HG03558 (cell line): ENCODE measurements around the gene RIOK1.
A peak's percentile ranks its signal among the peaks of the same experiment; 100 is the strongest.
"Not testable (repeated sequence)": the region's sequence is repeated elsewhere in the genome, so short reads cannot be mapped to it uniquely, and the experiment has no call there.

Experiments
- ATAC-seq: cut with Tn5 transposase; IDR thresholded peaks from one replicate; pipeline ENCODE4 v1.9.1; 2021; ENCODE audit warnings: moderate number of reproducible peaks; ENCODE audit not compliant: unreplicated experiment; ENCODE audit errors: extremely low read depth

RIOK1 gene

DNA sequence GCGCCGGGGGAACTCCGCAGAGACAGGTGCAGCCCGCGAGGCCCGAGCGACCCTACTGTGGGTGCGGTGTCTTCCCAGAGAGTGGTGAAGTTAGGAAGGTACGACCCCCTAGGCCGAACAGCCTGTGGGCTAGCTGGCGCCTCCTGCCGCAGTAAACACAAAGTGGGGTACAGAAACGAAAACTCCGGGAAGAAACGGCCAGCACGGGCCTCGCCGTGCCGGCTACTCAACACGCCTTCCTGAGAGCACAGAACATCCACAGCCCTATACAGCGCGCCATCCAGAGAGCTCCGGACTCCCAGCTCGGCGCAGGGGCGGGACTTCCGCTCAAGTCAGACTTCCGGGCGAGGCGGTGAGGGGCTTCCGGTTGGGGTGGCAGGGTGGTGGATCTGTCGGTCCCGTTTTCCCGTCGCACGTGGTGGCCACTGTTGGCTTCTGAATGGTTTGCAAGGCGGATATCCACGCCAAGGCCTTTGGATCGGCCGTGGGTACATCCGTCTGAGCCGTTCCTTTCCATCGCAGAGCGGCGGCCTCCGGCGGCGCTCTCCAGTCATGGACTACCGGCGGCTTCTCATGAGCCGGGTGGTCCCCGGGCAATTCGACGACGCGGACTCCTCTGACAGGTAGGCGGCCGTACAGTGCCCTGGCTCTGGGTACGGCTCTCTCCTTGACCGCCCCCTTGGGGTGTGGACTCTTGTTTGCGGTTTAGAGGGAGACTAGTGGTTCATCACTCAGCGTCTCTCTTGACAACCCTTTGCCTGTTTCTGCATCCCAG lies at the start of gene RIOK1, which contains the start of gene CAGE1:
Gene RIOK1 (plus strand): TSS at position 358 of the 775 bp plus-strand sequence. CDS start 195 bp downstream, at position 553.
Gene CAGE1 (minus strand): TSS at position 292 of the 775 bp plus-strand sequence. CDS start 2,569 bp downstream, outside the sequence.
- ATAC-seq = peak; percentile 88

DNA sequence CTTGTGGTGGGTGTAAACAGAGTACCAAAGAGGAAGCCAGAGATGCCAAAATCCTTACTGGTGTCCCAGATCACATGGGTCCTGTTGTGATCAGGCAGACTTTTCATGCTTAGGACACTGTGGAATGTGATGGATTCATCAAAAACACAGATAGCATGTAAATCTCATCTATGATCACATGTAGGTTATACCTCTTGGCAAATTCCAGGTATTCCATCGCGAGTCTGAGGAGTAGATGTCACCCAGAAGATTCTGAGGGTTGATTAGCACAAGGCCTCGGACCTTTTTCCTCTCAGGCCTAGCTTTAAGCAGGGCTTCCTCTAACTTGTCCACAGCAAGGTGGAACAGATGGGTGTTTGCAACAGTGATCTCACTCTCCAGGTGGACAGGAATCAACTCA lies 48.3 kb upstream of the RIOK1 start:
- ATAC-seq = no peak

DNA sequence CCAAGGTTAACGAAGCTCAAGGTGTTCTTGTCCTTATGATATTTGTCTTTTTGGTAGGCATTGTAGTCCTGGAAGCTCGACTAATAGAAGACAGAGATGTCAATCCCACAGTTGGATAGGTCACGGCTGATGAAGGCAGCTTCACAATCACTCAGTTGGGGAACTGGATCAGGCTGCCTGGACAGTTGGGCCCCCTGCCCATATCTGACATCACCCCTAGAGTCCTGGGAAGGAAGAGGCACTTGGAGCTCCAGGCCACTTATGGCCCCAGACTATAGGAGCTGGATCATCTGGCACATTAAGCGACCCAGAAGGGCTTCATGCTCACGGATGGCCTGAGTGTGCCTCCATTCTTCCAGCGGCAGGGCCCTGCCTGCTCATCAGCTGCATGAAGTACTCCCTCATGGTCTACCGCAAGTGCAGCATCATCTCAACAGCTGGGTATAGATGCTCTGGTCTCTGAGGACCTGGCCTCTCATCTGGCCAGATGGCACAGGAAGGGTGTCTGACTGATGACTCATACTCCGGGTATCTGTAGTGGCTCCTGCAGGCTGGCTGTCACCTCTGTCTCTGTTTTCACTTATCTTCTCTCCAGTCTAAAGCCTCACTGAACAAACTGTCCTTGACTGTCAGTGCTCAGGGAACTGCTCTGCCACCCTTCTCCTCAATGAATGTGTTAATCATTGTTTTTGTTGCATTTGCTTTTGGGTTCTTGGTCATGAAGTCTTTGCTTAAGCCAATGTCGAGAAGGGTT lies 47.4 kb upstream of the RIOK1 start:
- ATAC-seq = peak; percentile 70

DNA sequence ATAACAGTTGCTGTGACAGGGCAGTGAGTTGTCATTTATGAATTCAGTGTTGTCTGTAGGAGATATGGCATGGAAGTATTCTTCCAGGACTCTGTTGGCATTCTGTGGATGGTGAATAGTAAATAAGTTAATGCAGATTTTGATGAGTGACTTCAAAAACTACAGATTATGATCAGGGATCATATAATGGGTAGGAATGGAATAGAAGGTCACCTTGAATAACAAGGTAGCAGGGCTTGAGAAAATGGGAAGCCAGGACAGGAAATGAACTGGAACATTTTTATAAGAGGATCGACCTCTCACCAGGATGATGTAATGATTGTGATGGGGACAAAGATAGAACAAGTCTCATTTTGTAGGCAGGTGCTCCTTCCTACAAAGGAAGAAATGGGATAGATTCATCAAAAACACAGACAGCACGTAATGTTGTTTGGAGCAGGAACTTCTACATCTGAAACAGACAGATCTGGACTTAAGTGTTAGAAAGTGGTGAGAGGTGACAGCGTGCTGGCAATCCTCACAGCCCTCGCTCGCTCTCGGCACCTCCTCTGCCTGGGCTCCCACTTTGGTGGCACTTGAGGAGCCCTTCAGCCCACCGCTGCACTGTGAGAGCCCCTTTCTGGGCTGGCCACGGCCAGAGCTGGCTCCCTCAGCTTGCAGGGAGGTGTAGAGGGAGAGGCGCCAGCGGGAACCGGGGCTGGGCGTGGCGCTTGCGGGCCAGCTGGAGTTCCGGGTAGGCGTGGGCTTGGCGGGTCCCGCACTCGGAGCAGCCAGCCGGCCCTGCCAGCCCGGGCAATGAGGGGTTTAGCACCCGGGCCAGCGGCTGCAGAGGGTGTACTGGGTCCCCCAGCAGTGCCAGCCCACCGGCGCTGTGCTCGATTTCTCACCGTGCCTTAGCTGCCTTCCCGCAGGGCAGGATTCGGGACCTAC lies 45.8 kb upstream of the RIOK1 start:
- ATAC-seq = no peak

DNA sequence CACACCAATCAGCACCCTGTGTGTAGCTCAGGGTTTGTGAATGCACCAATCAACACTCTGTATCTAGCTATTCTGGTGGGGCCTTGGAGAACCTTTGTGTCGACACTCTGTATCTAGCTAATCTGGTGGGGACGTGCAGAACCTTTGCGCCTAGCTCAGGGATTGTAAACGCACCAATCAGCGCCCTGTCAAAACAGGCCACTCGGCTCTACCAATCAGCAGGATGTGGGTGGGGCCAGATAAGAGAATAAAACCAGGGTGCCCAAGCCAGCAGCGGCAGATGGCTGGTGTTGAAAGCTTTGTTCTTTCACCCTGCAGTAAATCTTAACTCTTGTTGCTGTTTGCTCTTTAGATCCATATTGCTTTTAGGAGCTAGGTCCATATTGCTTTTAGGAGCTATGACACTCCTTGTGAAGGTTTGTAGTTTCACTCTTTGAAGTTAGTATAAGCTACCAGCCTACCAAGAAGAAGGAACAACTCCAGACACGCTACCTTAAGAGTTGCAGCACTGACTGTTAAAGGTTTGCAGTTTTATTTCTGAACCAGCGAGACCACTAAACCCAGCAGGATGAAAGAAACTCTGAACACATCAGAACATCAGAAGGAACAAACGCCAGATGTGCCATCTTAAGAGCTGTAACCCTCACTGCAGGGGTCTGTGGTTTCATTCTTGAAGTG lies 44.7 kb upstream of the RIOK1 start:
- not testable (repeated sequence) for ATAC-seq

DNA sequence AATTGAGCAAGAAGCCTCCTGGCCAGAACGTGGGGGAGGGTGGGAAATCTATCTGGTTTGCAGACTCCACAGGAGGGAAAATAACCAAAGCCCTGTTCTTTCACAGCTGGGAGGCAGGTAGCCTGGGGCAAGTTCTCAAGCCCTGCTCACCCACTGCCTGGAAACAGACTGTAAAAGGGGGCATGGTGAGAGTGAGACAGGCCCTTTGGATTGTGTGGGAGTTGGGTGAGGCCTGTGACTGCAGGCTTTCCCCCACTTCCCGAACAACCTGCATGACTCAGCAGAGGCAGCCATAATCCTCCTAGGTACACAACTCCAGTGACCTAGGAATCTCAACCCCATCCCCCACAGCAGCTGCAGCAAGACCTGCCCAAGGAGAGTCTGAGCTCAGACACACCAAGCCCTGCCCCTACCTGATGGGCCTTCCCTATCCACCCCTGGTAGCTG lies 42.0 kb upstream of the RIOK1 start:
- ATAC-seq = not testable (repeated sequence)

DNA sequence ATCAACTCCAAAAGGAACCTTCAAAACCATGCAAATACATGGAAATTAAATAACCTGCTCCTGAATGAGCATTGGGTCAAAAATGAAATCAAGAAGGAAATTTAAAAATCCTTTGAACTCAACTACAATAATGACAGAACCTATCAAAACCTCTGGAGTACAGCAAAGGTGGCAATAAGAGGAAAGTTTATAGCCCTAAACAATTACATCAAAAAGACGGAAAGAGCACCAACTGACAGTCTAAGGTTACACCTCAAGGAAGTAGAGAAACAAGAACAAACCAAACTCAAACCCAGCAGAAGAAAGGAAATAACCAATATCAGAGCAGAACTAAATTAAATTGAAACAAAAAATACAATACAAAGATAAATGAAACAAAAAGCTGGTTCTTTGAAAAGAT lies 39.0 kb upstream of the RIOK1 start:
- ATAC-seq = not testable (repeated sequence)

DNA sequence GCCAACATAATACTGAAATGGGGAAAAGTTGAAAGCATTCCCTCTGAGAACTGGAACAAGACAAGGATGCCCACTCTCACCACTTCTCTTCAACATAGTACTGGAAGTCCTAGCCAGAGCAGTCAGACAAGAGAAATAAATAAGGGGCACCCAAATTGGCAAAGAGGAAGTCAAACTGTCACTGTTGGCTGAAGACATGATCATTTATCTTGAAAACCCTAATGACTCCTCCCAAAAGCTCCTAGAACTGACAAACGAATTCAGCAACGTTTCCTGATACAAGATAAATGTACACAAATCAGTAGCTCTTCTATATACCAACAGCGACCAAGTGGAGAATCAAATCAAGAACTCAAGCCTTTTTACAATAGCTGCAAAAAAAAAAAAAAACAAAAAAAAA lies 37.7 kb upstream of the RIOK1 start:
- ATAC-seq = not testable (repeated sequence)

DNA sequence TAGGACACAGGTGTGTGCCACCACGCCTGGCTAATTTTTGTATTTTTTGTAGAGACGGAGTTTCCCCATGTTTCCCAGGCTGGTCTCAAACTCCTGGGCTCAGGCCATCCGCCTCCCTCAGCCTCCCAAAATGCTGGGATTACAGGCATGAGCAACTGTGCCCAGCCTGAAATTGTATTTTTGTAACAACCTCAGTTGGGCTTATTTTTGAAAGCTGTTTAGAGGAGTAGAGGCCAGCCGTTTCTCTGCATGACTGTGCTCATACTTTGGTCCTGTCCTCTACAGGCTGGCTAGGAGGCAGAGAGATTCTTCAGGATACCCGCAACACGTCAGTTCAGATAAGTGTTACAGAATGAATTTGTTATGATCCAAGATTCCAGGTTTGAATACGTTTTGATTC lies 22.2 kb upstream of the RIOK1 start:
- ATAC-seq = no peak

DNA sequence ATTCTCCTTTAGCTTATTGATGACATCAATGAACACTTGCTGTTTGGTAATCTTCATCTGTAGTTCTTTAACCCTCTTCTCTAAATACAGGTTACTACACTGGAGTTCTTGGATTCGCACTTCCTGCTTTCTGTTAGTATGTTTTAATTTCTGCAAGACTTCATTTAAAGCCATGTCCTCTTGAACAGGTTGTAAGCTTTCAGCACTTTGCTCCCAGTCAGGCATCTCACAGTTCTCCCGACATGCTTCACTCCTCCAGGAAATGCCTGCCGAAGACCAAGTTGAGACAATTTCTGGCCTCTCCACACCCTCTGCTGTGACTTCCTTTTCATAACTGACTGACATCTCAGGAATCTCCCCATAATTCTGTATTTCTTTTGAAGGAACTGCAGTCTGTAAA lies 15.9 kb upstream of the RIOK1 start:
- ATAC-seq = no peak

DNA sequence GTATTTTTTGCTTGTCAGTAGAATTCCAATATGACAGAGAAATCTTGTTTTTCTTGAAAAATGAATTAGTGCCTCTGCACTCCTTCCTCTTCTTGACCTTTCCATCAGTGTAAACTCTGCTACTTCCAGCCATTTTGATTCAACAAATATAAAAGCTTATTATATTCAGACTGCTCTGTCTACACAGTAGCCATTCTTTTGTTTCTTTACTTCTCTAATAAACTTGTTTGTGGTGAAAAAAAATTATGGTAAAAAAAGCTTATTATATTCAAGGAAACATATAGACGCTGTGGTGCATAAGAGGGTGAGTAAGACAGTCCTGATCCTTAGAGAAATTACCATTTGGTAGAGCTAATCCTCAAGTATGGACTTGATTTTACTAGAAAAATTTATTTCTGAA lies 11.6 kb upstream of the RIOK1 start:
- ATAC-seq = no peak

DNA sequence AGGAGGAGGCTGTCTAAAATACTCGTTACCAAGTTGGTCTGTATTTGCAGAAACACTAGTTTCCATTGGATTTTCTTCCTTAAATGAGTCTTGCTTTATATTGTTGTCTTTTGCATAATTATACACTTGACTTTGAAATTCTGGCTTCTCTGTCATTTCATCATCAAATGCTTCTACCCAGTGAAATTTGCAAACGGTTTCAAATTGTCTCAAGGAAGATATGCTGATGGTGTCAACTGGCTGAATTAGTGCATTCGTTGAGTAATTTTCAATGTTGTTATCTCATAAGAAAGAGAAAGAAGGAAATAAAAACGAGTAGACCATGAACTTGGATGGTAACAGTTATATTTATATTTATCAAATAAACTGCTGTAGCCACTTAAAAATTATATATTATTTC lies 10.9 kb upstream of the RIOK1 start:
- no peak for ATAC-seq

DNA sequence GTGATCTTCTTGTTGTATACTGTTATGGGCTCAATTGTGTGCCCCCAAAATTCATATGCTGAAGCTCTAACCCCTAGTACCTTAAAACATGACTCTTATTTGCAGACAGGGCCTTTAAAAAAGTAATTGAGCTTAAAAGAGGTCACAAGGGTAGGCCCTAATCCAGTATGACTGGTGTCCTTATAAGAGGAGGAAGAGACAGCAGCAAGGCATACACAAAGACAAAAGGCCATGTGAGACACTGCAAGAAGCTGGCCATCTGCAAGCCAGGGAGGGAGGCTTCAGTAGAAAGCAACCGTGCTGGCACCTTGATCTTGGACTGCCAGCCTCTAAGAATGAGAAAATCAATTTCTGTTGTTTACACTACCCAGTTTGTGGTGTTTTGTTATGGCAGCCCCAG lies 8.5 kb upstream of the RIOK1 start:
- no peak for ATAC-seq

DNA sequence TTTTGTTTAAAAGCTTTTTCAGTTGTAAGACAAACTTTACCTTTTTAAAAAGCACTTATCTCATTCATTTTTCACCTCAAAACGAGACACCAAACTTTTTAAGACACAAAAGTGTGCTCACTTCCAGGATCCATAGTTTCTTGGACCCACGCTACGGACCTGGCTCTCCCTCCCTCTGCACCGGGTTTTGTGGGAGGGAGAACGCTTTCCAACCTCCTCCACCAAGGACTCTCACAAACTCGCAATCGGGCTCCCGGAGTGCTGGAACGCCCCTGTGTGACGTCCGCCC lies 502 bp upstream of the RIOK1 start:
- ATAC-seq = no peak

DNA sequence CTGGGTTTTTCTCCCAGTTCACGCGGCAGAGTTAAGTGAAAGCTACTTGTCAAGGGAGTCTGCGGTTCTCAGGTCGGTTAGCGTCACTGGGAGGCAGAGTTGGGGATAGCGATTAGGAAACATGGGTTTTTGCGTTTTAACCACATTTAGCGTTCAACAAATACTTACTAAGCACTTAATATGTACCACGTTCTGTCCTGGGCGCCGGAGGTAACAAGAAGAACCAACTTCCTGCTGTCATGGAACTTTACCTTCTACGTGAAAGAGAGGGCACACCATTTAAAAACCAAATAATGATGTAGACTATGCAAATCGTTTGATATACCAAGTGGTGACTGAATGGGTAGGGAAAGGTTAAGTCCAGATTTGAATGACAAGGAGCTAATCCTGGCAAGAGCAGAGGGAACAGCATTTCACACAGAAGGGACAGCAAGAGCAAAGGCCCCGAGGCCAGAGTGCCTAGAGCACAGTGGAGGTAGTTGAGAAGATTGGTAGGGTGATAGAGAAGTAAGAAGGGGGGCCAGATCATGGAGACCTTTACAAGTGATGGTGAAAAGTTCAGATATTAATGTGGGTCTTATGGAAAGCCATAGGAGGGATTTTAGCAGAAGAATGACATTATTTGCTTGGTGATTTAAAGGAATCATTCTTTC lies 744 bp downstream of the RIOK1 start:
- ATAC-seq = no peak

DNA sequence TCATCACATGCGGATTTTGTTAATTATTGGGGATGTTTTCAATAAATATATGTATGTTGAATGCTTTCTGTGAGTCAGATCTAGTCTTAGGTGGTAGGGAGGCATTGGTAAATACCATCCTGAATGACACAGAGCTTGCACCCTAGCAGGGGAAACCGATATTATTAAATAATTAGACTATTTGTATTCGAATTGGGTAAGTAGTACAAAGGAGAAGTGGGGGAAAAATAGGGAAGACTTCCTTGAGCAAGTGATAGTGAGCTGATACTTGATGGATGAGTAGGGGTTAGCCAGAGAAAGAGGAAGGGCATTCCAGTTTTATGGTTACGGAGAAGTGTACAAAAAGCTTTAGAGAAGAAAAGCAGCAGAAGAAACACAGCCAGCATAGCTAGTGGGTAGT lies 1.5 kb downstream of the RIOK1 start:
- ATAC-seq = no peak

DNA sequence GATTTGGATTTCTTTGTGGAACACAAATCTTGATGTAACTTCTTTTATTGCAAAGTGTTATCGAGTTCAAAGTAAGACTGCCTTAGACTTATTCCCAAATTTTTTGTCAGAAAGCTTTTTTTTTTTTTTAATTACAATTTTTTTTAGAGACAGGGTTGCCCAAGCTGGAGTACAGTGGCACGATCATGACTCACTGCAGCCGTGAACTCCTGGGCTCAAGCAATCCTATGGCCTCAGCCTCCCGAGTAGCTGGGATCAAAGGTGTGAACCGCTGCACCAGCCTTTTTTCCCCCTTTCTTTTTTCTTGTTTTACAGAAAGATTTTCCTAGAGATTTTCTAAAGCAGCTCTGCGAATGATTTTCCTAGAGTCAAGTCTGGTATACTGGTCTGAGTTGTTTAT lies 2.8 kb downstream of the RIOK1 start:
- no peak for ATAC-seq

DNA sequence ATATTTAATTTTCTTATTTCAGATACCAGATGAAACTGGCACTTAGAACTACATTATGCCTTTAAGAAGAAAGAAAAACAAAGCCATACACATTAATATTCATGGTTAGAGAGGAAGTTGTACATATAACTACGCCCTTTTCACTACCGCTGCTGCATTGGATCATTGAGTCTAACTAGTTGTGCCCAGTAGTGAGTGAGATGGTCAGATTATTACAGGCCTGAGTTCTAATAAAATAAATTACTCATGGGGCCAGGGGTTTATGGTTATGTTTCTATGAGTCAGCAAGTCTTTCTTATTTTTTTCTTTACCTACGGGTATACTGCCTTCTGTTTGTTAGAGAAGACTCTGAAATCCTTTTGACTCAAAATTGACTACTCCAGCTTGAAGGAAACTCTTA lies 11.5 kb downstream of the RIOK1 start:
- no peak for ATAC-seq

DNA sequence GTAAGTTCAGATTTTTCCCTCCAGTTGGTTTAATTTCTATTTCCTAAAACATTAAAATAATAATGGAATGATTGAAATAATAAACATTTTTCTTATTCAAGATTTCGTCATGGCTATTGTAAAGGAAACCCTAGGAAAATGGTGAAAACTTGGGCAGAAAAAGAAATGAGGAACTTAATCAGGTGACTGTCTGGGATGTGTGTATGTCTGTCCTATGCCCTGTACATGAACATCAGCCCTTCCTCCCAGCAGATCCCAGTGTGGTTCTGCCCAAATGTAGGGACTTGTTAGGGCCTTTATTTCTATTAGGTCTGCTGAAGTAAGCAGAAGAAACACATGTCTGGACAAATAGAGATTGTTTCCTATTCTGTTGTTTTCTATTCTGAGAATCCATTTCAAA lies 13.1 kb downstream of the RIOK1 start:
- no peak for ATAC-seq

DNA sequence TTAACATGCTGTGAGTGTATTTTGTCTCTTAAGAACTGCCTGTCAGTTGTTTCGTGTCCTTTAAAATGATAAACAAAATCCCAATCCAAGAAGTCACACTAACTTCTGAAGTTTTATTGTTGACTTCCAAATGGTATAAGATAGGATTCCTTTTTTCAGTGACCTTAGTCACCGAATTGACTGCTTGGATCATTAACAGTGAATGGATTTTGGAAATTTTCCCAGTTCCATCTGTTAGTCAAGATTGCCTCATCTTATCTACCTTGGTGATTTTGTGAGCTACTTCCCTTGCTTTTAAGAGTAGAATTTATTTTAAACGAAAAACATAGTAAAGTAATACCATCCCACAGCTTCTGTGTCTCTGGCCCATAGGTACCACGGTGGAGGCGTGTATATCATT lies 14.9 kb downstream of the RIOK1 start:
- no peak for ATAC-seq
